ENCODE measurements around the gene GRAMD1A.

GRAMD1A gene

GRCh38 chr19:35056513-35057063, 56.5 kb downstream of the GRAMD1A start:
- no peak for DNase-seq

GRCh38 chr19:35058370-35058769, 58.2 kb downstream of the GRAMD1A start:
- DNase-seq = no peak

- DNase-seq = no peak
Measured at GRCh38 chr19:35059006-35059798, 59.1 kb downstream of the GRAMD1A start.

GRCh38 chr19:35059799-35060091, 59.6 kb downstream of the GRAMD1A start:
- no peak for DNase-seq

GRCh38 chr19:35060160-35060855, 60.2 kb downstream of the GRAMD1A start:
- DNase-seq = no peak

- DNase-seq = no peak
Measured at GRCh38 chr19:35061583-35062373, 61.7 kb downstream of the GRAMD1A start.

GRCh38 chr19:35062942-35063341, 62.8 kb downstream of the GRAMD1A start:
- DNase-seq = no peak

GRCh38 chr19:35063940-35064818, 64.1 kb downstream of the GRAMD1A start:
- no peak for DNase-seq

- DNase-seq = no peak
Measured at GRCh38 chr19:35065574-35065973, 65.5 kb downstream of the GRAMD1A start.

- no peak for DNase-seq
Measured at GRCh38 chr19:35066121-35066520, 66.0 kb downstream of the GRAMD1A start.

GRCh38 chr19:35066691-35067563, 66.8 kb downstream of the GRAMD1A start:
- DNase-seq = peak; percentile 82

GRCh38 chr19:35068941-35069634, 69.0 kb downstream of the GRAMD1A start:
- DNase-seq = no peak

GRCh38 chr19:35069696-35070095, 69.6 kb downstream of the GRAMD1A start:
- DNase-seq = no peak

GRCh38 chr19:35070471-35070870, 70.3 kb downstream of the GRAMD1A start:
- DNase-seq = no peak

GRCh38 chr19:35073516-35073915, 73.4 kb downstream of the GRAMD1A start:
- no peak for DNase-seq

GRCh38 chr19:35073941-35074340, 73.8 kb downstream of the GRAMD1A start:
- DNase-seq = no peak

- no peak for DNase-seq
Measured at GRCh38 chr19:35074426-35075201, 74.5 kb downstream of the GRAMD1A start.

GRCh38 chr19:35075202-35076025, 75.3 kb downstream of the GRAMD1A start:
- DNase-seq = no peak

- DNase-seq = no peak
Measured at GRCh38 chr19:35076026-35076370, 75.9 kb downstream of the GRAMD1A start.

All from MV-4-11 (cell line).